Cerebellar nuclear complex (tissue), 1 donor: ENCODE measurements around the gene NPM3.

Experiments used
- DNase-seq, 2 experiments: peaks; one replicate each; lab custom pipeline; 2025; lab: John Stamatoyannopoulos, UW

Gene NPM3

DNA sequence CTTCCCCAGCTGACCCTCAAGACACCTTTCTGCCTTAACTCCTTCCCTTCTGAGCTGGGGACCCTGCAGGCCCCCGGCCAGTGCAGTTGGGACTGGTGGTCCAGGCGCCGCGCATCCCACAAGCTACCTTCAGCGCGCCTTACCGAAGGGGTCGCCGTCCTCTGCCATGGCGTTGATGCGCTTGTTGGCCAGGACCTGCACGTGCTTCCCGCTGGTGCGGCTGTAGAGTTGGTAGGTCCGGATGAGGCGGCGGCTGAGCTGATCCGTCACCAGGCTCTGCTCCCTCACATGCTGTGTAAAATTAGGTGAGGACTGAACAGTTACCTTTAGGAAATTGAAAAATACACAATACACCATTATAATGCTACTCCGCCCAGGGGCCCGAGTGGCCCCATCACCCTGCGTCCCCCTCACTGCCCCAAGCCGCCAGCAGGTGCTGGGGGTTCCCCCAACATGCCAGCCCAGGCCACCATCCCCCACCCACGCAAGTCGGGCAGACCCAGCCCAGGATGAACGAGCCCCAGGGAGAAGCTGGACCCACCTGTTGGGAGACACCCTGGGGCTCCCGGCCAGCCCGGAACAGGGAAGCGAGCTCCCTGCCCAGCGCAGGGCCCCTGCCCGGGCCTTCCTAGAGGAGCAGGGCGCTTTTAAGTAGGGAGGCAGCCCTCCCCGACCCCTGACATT, 8.5 kb downstream of the NPM3 start:
- DNase-seq = no peak

DNA sequence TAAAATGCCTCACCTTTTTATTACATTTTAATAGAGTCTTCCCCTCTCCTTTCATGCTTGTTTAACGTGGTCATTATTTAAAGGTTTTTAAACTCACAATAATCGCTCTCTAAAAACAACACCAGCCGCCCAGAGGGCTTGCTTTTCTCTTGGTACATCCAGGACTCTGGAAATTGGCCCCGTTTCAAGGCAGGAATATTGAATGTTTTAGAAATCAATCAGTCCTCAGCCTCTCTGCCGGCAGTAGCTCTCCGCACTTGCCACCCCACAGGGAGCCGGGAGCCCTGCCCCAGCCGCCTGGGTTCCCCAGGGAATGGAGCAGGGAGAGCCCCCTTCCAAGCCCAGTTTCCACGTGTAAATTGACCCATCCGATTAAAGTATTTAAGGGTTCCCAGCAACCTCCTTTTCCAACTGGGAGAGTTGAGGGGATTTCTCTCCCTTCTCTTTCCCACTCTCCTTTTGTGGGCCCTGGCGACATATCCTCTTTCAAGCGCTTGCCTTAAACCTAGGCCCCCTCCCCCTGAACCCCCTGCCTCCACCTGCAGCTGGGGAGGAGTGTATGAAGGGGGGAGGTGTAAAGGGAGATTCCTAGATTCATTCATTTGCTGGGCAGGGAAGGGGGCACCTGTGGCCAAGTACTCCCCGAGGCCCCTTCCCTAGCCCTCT, 9.2 kb downstream of the NPM3 start:
- DNase-seq = no peak

DNA sequence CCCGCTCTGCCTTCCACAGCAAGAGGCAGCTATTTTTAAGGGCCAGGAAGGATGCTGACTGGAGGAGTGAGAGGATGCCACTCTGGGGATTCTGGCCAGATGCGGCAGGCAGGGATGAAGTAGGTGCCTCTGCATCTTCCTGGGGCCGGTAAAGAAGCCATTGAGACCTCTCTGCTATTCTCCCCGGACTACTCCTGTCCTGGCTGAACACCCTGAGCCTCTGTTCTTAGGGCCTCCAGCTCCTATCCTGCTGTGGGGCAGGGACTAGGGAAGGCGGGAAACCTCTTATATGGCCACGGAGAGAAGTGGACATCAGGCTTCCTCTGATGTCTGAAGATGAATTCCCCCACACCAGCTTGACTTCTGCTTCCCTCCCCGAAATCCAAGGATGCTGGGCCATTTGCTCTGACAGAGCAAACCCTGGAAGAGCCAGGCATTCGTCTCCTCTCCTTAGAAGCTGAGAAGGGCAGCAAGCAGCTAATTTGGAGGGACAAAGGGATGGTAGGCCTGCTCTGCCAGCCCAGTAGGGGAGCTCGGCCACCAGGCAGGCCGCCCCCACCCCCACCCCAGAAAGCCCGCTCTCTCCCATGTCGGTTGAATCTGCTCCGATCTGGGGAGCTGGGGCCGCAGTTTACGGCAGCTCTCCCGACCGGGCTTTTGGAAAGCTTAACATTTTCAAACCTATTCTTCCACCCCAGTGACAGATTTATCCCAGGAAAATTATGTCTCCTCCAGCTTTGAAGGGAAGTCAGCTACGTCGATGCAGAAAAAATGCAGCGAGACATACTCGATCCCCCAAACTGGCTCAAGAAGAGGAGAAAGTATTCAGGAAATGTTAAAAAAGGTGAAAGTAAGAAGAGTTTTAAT, 10.1 kb downstream of the NPM3 start:
- no peak for DNase-seq

DNA sequence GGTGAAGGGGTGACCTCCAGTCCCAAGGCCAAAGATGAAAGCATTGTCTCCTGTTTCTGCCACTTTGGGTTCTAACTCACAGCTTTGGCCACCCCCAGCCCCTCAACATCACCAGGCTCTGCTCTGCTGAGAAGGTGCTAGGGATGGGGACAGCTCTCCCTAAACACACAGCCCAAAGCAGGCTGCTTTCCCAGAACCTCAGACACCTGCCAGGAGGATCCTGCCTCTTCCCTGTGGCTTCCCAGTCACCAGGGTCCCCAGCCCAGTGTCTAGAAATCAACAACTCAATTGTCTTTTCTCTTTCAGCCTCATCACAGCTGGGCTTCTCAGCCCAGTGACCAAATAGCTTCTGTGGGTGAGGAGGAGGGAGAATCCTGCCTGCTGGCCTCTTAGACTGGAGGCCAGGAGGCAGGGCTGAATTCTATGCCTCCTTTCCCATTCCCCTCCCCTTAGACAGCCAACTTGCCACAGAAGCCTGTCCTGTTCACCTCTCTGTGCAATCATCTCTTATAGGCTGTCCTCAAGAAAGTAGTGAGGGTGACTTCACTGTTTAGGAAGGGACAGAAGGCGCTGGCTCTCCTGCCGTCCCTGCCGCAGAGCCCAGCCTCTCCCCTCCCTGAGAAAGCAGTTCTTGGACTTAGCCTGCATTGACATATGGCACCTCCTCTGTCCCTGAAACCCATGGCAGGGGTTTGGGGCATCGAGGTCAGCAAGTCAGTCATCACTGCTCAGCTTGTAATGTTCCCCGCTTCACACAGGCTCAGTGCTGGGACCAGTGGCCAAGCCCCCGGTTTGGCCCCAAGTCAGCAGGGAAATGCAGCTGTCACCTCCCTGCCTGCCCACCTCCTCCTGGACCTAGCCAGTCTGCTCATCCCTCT, 11.0 kb downstream of the NPM3 start:
- no peak for DNase-seq

DNA sequence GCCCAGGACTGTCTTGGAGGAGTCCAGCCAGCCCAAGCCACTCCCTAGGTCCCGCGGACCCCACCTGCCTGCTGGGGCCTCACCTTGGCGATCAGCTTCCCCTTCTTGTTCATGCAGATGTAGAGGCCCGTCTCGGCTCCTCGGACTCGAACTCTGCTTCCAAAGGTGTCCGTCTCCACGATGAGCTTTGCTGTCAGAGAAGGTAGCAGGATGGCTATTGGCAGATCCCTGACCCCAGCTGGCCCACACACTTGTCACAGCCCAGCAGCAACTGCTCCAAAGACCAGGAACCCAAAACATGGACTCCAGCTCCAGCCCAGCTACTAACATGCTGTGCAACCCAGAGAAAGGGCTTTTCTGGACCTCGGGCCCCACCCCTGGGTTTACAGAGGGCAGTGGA, 11.9 kb downstream of the NPM3 start:
- DNase-seq = no peak

DNA sequence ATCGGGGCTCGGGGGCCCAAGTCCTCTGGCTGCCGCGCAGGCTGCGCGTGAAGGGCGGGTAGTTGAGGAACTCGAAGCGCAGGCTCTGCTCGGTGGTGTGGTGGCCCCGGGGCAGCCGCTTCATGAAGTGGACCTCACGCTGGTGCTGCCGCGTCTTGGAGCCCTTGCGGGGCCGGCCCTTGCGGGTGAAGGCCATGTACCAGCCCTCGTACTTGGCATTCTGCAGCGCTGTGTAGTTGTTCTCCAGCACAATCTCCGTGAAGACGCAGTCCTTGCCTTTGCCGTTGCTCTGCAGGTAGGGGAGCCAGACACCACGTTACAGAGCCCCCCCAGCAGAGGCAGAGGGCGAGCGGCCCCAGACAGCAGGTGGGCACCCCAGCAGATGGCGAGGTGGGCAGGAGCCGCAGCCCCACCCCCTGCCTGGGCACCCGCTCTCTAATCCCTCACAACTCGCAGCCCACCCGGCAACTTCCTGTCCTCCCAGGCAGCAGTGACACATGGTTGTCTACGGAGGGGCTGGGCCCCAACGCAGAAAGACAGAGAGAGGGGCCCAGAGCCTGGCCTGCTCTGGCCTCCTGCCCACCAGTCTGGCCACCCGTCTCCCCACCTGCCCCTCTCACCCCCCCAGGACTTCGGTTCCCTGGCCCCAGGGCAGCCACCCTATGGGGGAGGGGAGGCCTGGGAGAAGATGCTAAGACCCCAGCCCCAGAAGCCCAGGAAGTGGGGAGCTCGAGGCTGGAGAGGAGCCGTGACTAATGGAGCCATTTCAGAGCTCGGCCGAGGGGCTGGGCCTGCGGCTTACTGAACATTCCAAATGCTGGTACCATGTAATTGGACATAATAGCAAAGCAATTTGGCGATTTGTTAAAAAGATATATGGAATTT, 12.7 kb downstream of the NPM3 start:
- no peak for DNase-seq

DNA sequence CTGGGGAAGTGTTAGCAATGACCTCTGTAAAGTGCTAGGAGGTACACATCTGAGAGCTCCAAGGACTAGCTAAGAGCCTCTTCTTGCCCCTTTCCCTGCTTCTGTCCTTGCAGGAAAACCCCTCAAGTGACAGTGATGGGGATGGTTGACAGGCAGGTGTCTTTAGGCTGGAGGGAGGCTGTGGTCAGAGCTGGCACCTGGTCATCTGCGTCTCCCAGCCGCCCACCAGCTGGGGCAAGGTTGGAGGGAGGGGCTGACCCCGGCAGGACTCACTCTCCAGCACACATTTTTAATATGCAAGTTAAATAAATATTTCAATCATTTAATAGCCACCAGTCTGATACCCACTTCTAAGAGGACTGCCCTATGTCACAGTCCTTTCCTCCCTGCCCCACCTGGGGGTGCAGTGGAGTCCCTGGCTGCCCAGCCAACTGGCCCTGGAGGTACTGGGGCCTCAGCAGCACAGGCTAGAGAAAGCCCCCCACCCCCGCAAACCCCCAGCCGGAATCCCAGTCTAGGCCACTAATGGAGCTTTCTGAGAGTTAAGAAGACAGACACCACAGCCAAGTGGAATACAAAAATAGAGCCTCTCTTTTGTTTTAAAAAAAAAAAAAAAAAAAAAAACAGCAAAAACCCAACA, 13.6 kb downstream of the NPM3 start:
- no peak for DNase-seq

DNA sequence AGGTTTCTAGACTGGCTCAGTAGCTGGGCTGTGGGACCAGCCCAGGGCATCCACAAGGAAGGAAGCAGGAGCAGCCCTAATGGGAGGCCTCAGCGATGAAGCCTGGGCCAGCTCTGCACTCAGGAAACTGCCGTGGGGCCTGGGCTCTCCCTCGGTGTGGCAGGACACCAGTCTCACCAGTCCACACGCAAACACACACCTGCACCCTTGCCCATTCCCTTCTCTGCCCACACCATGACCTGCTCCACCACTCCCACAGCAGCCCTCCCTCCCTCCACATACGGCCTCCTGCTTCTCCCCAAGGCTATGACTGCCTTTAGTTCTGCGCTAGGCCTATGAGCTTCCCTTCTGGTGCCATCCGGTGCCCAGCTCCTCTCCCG, 14.5 kb downstream of the NPM3 start:
- DNase-seq = no peak

DNA sequence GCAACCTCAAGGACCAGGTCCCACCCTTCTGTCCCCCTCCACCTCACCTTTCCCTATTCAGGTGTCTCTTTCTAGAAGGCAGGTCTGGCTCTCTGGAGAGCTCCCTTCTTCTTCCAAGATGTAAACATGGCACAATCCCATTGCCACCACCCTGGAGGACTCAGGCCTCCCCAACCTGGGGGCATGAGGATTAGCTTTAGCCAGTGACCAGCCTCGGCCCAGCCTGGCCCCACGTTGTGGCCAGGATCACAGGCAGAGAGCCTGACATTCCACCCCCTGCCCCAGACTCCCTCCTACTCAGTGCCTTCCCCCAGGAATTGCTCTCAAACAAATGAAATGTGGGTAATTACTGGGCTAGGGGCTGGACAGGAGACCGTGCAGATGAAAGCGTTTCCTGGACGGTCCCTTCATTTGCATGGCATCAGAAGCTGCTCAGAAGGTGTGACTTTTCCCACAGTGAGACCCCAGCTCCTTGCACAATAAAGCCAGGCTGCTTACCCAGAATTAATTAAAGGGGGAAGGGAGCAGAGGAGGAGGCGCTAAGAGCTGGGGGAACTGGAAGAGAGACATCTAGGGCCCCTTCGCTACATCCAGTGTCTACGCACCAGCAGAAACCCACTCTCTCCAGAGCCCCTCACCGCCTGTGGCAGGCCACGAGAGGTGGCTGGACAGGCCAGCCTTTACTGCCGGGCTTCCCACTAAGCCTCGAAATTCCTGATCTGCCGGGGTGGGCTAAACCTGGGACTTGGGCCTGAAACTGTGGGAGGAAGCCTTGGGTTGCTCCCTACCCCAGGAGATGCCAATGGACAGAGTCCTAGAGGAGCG, 15.1 kb downstream of the NPM3 start:
- DNase-seq = no peak

DNA sequence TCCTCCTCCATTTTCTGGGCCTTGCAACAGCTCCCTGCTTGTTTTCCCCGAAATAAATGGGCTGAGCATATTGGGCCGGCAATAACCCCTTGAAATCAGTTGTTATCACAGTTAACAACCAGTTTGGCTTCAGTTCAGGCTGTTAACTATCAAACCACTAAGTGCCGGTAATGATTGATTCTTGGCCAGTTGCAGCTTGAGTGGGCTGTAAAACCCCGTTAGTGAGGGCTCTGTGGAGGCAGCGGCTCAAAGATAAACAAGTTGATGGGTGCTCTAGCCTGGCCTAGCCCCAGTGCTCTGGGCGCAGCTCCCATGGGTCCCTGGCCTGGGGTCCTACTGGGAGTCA, 15.7 kb downstream of the NPM3 start:
- no peak for DNase-seq

DNA sequence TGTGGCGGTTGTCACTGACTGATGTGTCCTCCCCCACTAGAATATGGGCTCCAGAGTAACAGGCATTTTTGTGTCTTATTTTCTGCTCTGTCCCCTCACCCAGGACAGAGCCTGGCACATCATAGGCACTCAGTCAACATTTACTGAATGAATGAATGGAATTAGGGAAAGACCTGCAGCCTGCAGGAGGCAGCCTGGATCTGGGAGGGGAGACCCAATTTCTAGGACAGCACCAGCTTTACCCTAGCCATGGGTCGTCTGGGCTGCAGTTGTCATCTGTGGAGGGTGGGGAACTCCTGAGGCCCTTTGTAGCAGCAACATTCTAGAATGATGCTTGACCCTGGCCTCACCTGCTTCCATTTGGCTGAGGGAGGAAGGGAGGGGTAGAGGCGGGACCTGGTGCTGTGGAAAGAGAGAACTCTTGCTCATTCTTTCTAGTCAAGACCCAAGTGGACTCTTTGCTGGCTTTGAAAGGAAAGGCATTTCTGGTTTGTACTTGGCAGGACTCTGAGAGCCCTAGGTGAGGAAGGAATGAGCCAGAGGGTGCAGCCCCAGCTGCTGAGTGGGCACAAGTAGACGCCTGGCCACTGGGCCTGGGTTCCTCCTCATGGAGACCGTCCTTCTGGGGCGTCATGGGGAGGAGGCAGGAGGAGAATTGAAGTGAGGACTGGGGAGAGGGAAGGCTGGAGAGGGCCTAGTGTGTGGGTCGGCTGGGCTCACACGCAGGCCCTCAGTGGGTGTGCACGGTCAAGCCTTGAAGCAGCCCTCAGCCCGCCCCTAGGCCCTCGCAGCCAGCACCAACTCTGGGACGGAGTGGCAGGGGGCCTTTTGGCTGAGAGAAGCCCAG, 16.3 kb downstream of the NPM3 start:
- DNase-seq = no peak

DNA sequence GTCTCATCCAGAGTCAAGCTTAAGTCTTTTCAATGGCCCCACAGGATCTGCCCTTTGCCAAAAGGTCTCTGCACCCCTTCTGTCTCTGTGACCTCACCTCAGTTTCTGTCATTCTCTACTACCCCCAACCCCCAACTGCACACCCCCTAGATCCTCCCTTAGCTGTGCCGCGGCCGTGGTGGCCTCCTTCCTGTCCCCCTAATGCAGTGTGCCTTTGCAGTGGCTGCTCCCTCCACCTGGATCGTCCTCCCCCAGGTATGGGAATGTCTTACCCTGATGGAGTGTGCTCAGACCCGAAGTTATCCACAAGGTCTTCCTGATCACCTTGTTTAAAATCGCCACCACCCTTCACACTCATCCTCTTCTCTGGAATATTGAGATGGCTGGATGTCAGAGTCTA, 16.9 kb downstream of the NPM3 start:
- DNase-seq = no peak

DNA sequence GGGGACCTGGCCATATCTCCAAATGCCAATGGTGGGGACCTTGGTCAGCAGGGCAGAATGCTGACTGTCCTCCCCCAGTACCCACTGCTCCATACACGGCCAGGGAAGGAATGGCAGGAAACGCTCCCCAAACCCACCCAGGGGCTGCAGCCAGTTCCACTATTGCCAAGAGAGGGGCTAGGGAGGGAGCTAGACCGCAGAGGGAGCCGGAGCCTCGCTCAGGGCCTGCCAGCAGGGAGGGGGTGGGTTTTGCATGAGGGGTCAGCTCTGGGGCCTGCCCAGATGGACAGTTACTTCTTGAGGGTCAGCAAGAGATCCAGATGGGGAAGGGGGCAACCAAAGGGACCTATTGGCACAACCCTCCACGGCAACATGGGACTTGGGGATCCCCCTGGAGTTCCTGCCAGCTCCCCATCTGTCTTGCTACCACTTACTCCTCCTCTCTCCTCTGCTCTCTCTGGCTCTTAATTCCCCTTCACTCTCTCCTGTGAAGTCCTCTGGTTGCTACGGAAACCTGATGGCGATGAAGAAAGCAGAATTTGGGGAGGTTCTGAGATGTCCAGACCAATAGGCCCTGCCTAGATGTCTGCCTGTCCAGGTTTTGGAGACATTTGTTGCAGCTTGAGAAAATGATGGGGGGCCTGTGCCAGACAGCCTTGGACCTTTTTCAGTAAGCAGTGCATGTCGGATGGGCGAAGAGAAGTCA, 20.0 kb downstream of the NPM3 start:
- DNase-seq = no peak

DNA sequence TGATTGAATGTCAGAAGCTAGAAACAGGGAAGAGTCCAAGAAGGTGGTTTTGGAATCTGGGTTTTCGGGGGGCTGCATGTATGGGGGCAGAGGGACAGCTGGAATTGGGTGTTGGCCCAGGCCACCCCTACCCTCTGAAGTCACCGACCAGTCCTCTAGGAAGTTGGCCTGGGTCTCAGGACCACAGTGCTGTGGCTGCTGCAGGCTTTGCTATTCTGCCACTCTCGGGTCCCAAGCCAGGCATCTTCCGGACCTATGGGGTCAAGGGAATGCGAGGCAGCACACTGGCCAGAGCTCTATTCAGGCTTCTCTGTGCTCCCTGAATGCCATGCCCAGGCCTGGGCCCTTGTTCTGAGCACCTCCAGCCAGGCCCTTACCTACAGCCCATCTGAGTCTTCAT, 20.5 kb downstream of the NPM3 start:
- no peak for DNase-seq

DNA sequence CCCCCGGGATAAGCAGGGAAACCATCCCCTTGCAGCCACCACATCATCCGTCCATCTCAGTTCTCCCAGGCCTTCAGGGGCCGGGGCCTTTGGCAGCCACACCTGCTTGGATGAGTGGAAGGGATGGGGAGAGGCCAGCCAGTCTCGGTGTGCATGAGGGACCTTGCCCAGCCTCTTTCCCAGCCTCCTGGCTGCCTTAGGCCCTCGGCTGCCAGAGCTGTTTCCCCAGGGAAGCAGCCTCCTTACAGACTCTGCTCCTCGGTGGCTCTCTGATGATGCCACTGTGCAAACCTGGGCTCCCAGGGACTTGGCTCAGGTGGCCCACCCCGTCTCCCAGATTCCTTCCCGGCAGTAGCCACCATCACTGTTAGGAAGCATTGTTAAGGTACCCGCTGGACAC, 22.0 kb downstream of the NPM3 start:
- no peak for DNase-seq

DNA sequence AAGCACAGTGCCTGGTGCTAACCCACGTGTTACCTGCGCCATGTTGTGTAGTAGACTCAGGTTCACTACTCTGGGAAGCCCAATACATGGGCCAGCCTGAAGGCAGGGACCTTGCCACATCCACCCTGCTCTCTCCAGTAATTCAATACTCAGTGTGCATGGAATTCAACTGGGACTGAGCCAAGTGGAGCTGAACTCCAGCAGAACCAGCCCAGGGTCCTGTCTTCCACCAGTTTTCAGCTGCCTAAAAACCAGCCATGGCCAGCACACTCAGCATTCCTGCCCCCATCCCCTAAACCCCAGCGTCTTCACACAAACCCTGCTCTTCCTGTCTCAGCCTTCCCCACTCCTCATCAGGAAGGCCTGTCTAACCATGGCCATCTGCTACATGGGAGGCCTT, 22.7 kb downstream of the NPM3 start:
- no peak for DNase-seq

DNA sequence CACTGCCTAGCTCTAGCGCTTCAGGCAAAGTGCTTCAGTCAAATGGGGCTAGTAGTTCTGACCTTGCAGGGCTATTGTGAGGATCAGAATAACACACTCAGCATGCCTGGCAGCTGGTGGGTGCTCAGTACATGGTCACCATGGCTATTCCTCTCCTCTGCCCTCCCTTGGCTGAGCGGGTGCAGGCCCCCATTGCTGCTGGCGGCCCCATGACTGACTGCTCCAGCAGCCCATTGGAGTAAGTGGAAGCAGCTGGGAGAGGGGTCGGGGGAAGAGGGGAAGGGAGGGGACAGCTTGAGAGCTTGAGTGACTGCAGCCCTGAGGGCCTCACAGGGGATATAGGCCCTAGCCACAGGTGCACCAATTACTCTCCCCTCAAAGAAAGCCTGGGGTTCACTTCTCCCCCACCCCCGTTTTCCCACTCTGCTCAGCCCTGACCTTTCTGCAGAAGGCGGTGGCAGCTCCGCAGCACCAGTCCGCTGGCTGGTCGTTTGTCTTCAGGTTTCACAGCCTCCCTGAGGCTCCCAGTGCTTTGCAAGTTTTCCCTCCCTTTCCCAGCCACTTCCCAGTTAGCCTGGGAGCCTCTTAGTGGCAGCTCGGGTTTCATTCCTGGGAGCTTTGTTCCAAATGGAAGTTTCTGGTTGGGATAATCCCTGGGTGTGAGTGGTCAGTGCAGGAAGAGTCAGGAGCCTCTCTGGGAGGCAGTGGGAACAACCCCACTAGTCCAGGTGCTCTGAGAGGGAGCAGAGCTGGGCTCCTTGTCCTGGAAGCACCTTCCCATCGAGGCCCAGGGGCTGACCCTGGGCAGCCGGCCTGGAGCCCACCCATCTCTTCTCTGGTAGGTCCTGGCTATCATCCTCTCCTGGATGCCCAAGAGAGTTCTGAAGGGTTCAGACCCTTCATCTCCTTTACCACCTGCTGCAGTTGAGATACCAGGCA, 23.7 kb downstream of the NPM3 start:
- no peak for DNase-seq
